Esophagus squamous epithelium (tissue), 5 donors: ENCODE measurements around the gene MED29. TPM values are rescaled to one million over a fixed set of nuclear protein-coding genes. Genes with fewer than 3 reads are reported as not detected.

Experiments used
- DNase-seq: peaks from one replicate; lab custom pipeline; 2025; lab: John Stamatoyannopoulos, UW
- H3K27ac ChIP-seq, 4 donors: fragments of 200-600 bp; sonication (generic); one replicate each; pipeline ENCODE4 v1.5.1; 2016 to 2019; ENCODE audit warnings: mild to moderate bottlenecking in 1 of 4
- H3K27me3 ChIP-seq, 4 donors: fragments of 200-600 bp; sonication (generic); 1 replicate in 3 of 4; 2 replicates in 1 of 4; pipeline versions ENCODE4 v1.5.1 to v1.6.0; 2017 to 2021; ENCODE audit warnings: antibody characterized with exemption in 1 of 4
- H3K36me3 ChIP-seq, 3 donors: fragments of 200-600 bp; sonication (generic); one replicate each; pipeline ENCODE4 v1.5.1; 2016 to 2019
- H3K4me1 ChIP-seq, 3 donors: fragments of 200-600 bp; sonication (generic); one replicate each; pipeline ENCODE4 v1.5.1; 2017 to 2019
- H3K4me3 ChIP-seq, 4 donors: fragments of 200-600 bp; sonication (generic); 1 replicate in 3 of 4; 2 replicates in 1 of 4; pipeline ENCODE4 v1.5.1; 2016 to 2019; ENCODE audit warnings: mild to moderate bottlenecking in 2 of 4, moderate library complexity in 1 of 4
- H3K9me3 ChIP-seq, 3 donors: fragments of 200-600 bp; sonication (generic); one replicate each; pipeline ENCODE4 v1.5.1; 2016 to 2019
- CTCF ChIP-seq, 6 experiments: fragments of 450-650 bp in 4 of 6; fragments of 200-600 bp in 2 of 6; sonication (generic) in 2 of 6; IDR thresholded peaks; one replicate each; pipeline ENCODE4 v1.5.1; 2016 to 2019; ENCODE audit warnings: antibody characterized with exemption in 6 of 6, mild to moderate bottlenecking in 4 of 6, moderate library complexity in 4 of 6
- POLR2A ChIP-seq, 4 donors: fragments of 450-650 bp; IDR thresholded peaks; one replicate each; pipeline ENCODE4 v1.6.1; 2017; ENCODE audit warnings: antibody characterized with exemption in 4 of 4, mild to moderate bottlenecking in 4 of 4, moderate library complexity in 3 of 4
- WGBS, 2 donors: methylation state at CpG; one replicate each; pipeline ENCODE4 v1.1.5; 2018; 5-methylcytosine and 5-hydroxymethylcytosine counted together
- intact Hi-C: fragments of 100-400 bp; cut with DNase I; formaldehyde crosslinking; loops from one replicate; pipeline ENCODE4 v1.15.0; 2022
- total RNA-seq, 4 donors: library from RNA; depleted of rRNA; stranded (reverse); fragments of >200 nt; gene quantifications; one replicate each; pipeline ENCODE4 v1.1.0, GENCODE V29; 2016
- donor health status: DM: yes; HTN: yes; CAD: no.

MED29 gene
- 10 to 100 TPM; 11.8 to 20.1 (median 16.5) TPM for total RNA-seq

- peak; percentile 96 for DNase-seq
- Histone ChIP-seq H3K36me3 (peaks cover 8 to 71% (median 29%) of the 10 kb centered on the region in 3 donors), H3K4me3 (peak within 1 kb of the TSS; percentile 85 to 100 (median 90)), H3K27me3 (no peaks in the 10 kb centered on the region), H3K9me3 (no peaks in the 10 kb centered on the region), H3K4me1 (peaks cover 17 to 45% (median 21%) of the 10 kb centered on the region in 3 donors), H3K27ac (peak within 1 kb of the TSS; percentile 99 to 100 (median 100))
- TF ChIP-seq CTCF (IDR thresholded peaks at IDR 0.05) (peak in 3 of 6 experiments; percentile 8 to 13 (median 9)), POLR2A (IDR thresholded peaks at IDR 0.05) (peak in 3 of 4 donors; percentile 53 to 91 (median 84))
- intact Hi-C loops: loop anchor here (5.0 kb wide), 1 partner anchor 49 kb away; the partner anchor contains the start of gene SAMD4B
- WGBS, 2 donors: 0 to 1% methylated on average over 21 to 35 of the region's 60 CpGs
These were observed at the start of gene MED29, which contains the start of gene PAF1 for GRCh38 chr19:39390751-39391437. Gene MED29 (plus strand): TSS chr19:39391378. CDS start chr19:39391423, 45 bp downstream. Gene PAF1 (minus strand): TSS chr19:39391106. CDS start chr19:39390864, 242 bp downstream.

GRCh38 chr19:39341719-39342604 lies 49.2 kb upstream of the MED29 start, which contains the start of gene SAMD4B:
Gene SAMD4B (plus strand): TSS chr19:39342421. CDS start chr19:39356894, 14,473 bp downstream.
- peak within 1 kb of the TSS; percentile 84 to 97 (median 95) for H3K4me3 ChIP-seq
- no peaks in the 10 kb centered on the region for H3K27me3 ChIP-seq
- H3K27ac ChIP-seq: peak within 1 kb of the TSS; percentile 92 to 99 (median 94)
- 0 to 2% methylated on average over 1 to 5 of the region's 105 CpGs for WGBS, 2 donors
- DNase-seq: peak; percentile 96
- H3K36me3 ChIP-seq: peaks cover 0 to 18% (median 0%) of the 10 kb centered on the region in 3 donors
- no peaks in the 10 kb centered on the region for H3K9me3 ChIP-seq
- H3K4me1 ChIP-seq: peaks cover 28 to 65% (median 32%) of the 10 kb centered on the region in 3 donors
- TF ChIP-seq POLR2A (IDR thresholded peaks at IDR 0.05) (peak in 3 of 4 donors; percentile 86 to 97 (median 87)), CTCF (IDR thresholded peaks at IDR 0.05) (peak; percentile 66 to 90 (median 78))
- intact Hi-C loops: loop anchor here (5.0 kb wide), 1 partner anchor 50 kb away; the partner anchor contains the start of genes MED29 and PAF1

GRCh38 chr19:39342647-39343305 lies 48.4 kb upstream of the MED29 start:
- Histone ChIP-seq H3K9me3 (no peaks in the 10 kb centered on the region), H3K27me3 (no peaks in the 10 kb centered on the region), H3K36me3 (peaks cover 0 to 24% (median 0%) of the 10 kb centered on the region in 3 donors), H3K4me1 (peaks cover 23 to 73% (median 32%) of the 10 kb centered on the region in 3 donors), H3K27ac (peak overlapping the region; percentile 92 to 99 (median 94)), H3K4me3 (peak overlapping the region; percentile 84 to 97 (median 95))
- no peak for DNase-seq
- WGBS, 2 donors: 5 to 9% methylated on average over 7 to 9 of the region's 51 CpGs
- intact Hi-C loops: loop anchor here (5.0 kb wide), 1 partner anchor 50 kb away; the partner anchor contains the start of genes MED29 and PAF1
- TF ChIP-seq CTCF (IDR thresholded peaks at IDR 0.05) (no peak), POLR2A (IDR thresholded peaks at IDR 0.05) (no peak)

- DNase-seq: no peak
- Histone ChIP-seq H3K27me3 (no peaks in the 10 kb centered on the region), H3K4me3 (no peak overlapping the region), H3K27ac (peak overlapping the region in 1 of 4 donors; percentile 3), H3K4me1 (peaks cover 18 to 76% (median 25%) of the 10 kb centered on the region in 3 donors), H3K36me3 (peaks cover 0 to 53% (median 4%) of the 10 kb centered on the region in 3 donors), H3K9me3 (no peaks in the 10 kb centered on the region)
- intact Hi-C loops: no loop called here
- WGBS, 2 donors: 88 to 100% methylated on average over 1 of the region's 1 CpG
- no peak for TF ChIP-seq POLR2A (IDR thresholded peaks at IDR 0.05)
- TF ChIP-seq CTCF (IDR thresholded peaks at IDR 0.05): no peak
These were observed 45.2 kb upstream of the MED29 start for GRCh38 chr19:39345956-39346355.
